ENCODE results near the gene NOTUM. TPM values are rescaled to one million over a fixed set of nuclear protein-coding genes. Genes with fewer than 3 reads are reported as not detected.

NOTUM gene
- total RNA-seq, 1 experiment from 2014 or later: 4.5 TPM

DNA sequence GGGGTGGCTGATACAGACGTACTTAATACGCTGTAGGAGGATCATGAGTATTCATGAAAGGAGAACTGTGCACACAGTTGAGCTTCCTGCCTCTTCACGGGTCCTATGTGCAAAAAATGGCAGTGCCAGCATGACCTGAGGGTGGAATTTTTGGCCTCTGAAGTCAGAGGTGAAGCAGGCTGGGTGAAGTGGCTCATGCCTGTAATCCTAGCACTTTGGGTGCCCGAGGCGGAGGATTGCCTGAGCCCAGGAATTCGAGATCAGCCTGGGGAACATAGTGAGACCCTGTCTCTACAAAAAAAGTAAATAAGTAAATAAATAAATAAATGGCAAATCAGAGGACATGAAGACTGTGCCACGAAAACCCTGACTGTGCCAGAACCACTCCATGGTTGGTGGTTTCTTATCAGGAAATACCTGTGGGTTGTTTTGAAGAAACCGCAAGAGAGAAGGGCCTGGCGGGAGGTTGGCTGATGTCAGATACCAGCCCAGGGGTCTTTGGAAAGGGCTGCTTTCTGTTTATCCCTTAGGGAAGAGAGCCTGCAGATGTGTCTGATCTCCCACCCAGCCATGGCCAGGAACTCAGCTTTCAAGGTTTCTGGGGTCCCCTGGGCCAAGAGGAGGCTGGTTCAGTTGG lies 19.8 kb upstream of the NOTUM start:
- DNase-seq (ENCODE audit: low spot score): no peak
- in situ Hi-C loops (cut with HindIII; ENCODE audit: low sequenced_read_pairs): no loop called here

DNA sequence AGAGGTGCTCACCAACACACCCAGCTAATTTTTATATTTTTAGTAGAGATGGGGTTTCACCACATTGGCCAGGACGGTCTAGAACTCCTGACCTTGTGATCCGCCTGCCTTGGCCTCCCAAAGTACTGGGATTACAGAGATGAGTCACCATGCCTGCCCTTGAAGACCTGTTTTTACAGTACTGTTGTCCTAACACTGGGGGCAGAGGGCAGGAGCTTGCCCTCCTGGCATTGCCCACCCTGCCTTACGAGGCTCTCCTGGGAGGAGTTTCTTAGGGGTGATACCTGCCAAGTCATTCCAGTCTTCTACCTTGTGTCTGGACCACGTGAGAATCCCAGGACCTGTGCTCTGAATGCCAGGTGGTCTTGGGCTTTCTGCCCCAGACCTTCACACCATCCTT lies 19.1 kb upstream of the NOTUM start:
- DNase-seq (ENCODE audit: low spot score): no peak
- in situ Hi-C loops (cut with HindIII; ENCODE audit: low sequenced_read_pairs): no loop called here

DNA sequence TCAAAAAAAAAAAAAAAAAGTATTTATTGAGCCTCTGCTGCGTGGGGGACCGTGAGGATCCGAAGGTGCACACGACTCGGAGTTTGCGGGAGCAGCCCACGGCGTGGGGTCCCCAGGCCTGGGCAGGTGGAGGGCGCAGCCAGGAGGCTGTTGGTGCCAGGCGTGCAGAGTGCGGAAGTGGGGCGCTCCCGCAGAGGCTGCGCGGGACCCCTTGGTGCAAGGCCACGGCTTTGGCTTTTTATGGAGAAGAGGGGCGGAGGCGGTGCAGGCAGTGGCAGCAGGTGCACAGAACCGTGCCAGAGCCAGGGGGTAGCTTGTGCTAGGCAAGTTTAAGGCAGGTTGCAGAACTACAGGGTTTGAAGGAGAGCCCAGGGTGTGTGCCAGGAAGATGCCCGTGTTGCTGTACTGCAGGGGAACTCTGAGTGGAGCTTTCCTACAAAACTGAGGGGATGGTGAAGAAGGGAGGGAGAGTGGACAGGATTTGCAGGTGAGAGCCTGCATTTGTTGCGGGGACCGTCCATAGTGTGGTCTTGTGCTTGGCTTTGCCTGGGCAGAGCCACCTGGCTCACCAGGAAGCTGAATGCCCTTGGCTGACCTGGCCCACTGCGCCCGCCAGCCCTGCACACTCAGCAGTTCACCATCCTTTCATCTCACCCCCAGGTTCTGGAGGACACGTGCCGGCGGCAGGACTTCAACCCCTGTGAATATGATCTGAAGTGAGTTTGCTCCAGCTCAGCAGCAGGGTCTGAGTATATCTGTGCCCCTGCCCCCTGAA lies 17.7 kb upstream of the NOTUM start:
- peak; percentile 41 for DNase-seq (ENCODE audit: low spot score)
- in situ Hi-C loops (cut with HindIII; ENCODE audit: low sequenced_read_pairs): no loop called here

DNA sequence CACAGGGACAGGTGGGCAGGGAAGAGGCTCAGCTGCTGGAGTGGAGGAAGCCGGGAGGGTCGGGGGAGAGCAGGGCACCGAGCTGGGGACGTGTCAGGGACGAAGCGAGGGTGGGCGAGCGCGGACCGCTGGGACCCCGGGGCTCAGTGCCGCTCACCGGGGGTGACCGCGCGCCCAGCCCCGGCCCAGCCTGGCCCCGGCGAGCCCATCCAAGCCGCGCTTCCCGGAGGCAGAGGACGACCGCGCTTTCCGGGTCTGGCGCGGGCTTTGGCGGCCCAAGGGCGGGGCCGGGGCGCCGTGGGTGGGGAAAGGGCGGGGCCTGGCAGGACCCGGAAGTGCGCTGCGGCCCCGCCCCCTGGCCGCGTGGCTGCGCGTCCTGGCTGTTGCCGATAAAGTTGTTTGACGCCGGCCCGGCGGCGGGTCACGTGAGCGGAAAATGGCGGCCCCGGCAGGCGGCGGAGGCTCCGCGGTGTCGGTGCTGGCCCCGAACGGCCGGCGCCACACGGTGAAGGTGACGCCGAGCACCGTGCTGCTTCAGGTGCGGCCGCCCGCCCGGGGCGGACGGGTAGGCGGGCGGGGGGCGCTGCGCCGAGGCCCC lies 16.3 kb upstream of the NOTUM start, which contains the start of gene ASPSCR1:
Gene ASPSCR1, plus strand, starts transcription at position 419 of the 598 bp plus-strand sequence. Its CDS starts 18 bp downstream, at position 437.
- in situ Hi-C loops (cut with HindIII; ENCODE audit: low sequenced_read_pairs): no loop called here
- peak; percentile 85 for DNase-seq (ENCODE audit: low spot score)

DNA sequence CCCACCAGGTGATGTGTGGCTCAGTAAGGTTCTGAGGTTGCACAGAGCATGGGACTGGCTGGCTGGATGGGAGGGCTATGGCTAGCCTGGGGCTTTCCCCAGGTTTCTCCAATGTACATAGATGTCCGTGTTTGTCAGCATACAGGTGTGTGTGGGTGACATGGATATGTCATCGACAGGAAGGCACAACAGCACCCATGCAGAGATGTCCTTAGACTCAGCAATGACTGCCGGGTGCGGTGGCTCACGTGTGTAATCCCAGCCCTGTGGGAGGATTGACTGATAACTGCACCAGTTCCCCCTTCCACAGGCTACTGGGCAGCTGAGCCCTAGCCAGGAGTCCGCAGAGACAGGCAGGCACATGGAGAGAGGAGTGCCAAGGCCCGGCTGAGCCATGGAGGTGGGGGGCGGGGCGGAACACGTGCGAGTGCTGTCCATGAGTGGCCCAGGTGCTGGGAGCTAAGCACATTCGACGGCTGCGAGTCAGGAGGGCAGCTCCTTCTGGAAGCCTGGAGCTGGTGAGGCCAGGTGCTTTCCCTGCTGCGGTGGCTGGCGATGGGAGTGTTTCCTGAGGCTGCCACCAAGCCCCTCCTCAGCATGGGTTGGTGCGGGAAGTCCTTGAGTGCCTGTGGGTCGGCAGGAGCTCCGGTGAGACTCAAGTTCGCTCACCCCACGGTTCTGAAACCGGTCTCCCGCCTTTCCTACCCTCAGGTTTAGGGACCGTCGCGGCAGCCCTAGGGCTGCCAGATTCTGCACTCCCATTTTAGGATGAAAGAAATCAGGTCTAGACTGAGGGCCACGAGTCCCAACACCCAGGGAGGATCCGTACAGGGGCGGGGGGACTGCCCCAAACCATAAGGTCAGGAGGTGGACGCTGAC lies 15.6 kb upstream of the NOTUM start:
- peak; percentile 40 for DNase-seq (ENCODE audit: low spot score)
- in situ Hi-C loops (cut with HindIII; ENCODE audit: low sequenced_read_pairs): no loop called here

DNA sequence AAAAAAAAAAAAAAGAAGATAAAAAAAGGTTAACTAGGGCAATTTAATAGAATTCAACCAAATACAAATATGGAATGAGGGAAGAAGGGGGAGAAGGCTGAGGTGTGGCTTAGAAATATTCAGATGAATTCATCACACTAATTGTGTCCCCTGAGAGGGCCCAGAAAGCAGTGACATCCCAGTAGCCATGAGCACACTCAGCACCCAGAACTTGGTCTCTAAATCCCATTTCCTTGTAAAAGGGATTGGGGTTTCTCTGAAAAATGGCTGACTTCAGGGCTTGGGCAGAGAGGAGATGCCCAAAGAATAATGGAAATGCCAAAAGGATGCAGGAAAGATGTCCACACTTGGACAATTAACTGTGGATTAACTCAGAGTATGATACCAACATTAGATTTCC lies 12.4 kb upstream of the NOTUM start:
- DNase-seq (ENCODE audit: low spot score): no peak
- in situ Hi-C loops (cut with HindIII; ENCODE audit: low sequenced_read_pairs): no loop called here

DNA sequence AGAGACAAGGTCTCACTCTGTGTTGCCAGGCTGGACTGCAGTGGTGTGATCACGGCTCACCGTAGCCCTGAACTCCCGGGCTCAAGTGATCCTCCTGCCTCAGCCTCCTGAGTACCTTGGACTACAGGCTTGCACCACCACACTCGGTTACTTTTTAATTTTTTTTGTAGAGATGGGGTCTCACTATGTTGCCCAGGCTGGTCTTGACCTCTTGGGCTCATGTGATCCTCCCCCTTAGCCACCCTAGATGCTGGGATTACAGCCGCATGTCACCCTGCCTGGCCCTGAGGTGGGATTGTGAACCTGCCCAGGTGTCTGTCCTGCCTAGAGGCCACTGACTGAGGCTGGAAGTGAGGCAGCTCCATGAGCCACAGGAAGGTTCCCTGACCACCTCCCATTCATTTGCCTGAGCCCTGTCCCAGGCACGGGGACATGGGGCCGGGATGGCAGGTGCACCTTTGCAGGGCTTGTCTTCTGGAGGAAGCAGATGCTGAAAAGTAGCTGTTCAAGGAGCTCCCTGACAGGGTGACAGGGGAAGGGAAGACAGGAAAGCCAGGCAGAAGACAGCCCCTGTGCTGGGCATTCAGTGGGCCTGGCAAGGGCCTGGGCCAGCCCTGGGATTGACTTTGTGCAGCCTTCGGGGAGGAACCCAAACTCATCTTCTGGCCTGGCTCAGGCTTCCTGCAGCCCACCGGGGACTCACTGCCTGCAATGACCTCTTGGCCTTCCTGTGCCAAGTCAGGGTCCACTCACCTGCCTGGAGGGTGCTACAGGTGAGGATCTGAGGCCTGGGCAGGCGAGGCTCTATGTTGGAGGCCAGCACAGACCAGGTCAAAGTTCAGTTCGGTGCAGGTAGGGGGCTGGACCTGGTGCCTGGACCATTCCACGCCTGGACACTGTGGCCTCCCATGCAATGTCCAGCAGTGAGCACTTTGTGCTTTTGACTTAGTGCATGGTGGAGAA lies 8.1 kb upstream of the NOTUM start:
- in situ Hi-C loops (cut with HindIII; ENCODE audit: low sequenced_read_pairs): no loop called here
- DNase-seq (ENCODE audit: low spot score): no peak

DNA sequence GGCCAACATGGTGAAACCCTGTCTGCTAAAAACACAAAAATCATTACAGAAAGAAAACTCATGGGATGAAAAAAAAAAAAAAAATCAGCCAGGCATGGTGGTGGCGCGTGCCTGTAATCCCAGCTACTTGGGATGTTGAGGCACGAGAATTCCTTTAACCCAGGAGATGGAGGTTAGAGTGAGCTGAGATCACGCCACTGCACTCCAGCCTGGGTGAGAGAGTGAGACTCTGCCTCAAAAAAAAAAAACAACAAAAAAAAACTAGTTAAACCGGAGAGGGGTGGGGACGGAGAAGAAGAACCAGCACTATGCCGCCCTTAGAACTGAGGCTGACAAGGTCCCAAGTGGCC lies 7.4 kb upstream of the NOTUM start:
- DNase-seq (ENCODE audit: low spot score): no peak
- in situ Hi-C loops (cut with HindIII; ENCODE audit: low sequenced_read_pairs): no loop called here

DNA sequence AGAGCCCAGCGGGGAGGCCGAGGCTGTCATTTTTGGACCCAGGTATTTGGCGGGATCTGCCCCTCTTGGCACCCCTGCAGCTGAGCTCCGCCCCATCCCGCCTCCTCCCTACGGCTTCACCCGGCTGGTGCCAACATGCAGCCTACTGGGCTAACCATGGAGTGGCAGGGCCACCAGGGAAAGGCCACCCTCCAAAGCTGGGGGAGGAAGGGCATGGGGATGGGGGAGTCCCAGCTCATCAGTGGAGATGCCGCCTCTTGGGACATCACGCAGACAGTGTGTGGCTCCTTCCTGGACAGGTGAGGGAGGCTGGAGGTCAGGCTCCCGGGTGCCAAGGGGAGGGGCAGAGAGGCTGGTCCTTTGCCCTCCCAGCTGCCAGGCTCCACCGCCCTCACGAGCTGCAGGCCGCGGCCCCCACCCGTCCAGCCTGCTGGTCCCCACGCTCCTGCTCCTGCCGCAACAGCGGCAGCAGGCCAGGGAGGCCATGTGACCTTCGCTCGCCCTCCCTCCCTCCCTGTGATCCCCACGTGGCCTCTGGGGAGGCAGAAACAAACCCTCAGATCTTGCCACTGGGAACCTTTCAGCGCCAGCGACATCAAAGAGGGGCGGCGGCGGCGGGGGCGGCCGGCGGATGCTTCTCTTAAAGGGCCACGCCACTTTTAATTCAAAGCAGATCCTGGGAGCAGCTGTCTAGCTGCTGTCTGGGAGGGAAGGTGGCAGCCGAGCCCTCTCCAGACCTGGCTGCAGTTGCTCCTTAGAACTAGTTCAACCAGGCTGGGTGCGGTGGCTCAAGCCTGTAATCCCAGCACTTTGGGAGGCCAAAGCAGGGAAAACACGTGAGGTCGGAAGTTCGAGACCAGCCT lies 6.8 kb upstream of the NOTUM start:
- in situ Hi-C loops (cut with HindIII; ENCODE audit: low sequenced_read_pairs): no loop called here
- peak; percentile 64 for DNase-seq (ENCODE audit: low spot score)

DNA sequence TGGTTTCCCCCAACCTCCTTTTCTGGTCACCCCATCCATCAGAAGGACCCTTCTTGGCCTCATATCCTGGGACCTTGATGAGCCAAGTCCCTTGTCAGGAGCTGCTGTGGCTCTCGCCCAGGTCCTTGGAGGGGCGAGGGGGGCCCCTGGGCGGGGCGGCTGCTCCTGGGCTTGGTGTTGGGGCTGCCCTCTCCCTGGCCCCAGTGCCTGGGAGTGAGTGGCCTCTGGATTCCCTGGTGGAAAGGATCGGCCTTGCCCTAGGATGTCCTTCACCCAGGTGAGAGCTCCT lies 6.2 kb upstream of the NOTUM start:
- no peak for DNase-seq (ENCODE audit: low spot score)
- in situ Hi-C loops (cut with HindIII; ENCODE audit: low sequenced_read_pairs): no loop called here

DNA sequence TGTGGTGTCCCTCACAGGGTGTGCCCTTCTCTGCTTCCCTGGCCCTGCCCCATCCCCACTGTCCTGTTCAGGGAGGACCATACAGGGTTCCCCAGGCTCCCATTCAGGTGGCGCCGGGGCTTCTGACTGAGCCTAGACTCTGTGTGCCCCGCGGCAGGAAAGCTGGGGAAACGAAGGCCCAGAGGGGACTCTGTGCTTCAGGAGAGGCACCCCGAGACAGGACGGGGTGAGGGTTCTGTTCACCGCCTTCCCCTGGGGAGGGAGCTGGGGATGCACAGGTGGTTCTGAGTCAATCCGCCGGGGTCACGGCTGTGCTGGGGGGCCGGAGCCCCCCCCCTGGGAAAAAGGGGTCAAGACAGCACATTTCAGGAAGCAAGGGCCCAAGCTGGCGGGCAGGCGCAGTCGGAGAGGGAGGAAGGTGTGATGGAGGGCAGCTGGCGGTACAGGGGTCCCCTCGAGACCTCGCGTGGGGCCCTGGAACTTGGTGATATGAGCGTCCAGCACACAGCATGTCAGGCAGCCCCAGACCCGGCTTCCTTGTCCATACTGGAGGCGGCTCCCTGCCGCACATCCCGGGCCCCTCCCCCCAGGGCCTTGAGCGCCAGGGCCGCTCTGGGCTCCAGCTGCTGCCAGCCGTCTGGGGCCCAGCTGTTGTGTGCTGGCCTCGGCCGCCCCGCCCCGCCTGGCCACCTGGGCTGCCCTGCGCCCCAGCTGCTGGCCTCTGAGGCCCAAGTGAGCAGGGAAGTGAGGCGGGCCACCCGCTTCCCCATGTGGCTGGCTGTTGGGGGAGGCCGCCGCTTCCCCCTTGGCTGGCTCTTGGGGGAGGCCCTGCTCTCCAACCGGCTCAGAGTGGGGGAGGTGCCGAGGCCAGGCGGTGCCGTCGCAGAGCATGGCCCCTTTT lies 5.6 kb upstream of the NOTUM start:
- DNase-seq (ENCODE audit: low spot score): no peak
- in situ Hi-C loops (cut with HindIII; ENCODE audit: low sequenced_read_pairs): no loop called here

DNA sequence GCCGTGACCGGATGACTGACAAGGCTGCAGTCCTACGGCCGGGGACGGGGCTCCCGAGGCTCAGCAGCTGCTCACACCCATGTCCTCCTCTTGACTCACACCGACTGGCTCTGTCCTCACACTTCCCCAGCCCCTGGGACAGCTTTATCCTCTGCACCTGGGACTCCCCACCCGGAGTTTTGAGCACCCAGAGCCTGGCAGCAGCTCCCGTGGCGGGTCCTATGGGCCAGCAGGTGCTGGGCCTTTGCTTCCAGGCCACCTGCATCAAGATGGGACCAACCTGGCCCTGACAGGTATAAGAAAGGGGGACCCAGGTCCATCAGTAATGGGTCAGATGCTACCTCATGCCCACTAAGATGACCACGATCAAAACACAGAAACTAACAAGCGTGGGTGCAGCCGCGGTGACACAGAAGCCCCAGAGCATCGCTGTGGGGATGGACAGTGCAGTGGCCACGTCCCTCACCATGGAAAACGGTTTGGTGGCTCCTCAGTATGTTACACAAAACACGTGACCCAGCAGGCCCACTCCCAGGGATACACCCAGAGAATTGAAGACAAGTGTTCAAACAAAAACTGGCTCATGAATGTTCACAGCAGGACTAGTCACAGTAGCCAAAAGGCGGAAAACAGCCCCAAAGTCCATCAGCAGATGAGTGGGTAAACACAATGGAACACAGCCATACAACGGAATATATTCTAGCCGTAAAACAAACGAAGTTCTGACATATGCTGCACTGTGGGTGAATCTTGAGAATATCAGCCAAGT lies 3.3 kb upstream of the NOTUM start:
- DNase-seq (ENCODE audit: low spot score): no peak
- in situ Hi-C loops (cut with HindIII; ENCODE audit: low sequenced_read_pairs): no loop called here

DNA sequence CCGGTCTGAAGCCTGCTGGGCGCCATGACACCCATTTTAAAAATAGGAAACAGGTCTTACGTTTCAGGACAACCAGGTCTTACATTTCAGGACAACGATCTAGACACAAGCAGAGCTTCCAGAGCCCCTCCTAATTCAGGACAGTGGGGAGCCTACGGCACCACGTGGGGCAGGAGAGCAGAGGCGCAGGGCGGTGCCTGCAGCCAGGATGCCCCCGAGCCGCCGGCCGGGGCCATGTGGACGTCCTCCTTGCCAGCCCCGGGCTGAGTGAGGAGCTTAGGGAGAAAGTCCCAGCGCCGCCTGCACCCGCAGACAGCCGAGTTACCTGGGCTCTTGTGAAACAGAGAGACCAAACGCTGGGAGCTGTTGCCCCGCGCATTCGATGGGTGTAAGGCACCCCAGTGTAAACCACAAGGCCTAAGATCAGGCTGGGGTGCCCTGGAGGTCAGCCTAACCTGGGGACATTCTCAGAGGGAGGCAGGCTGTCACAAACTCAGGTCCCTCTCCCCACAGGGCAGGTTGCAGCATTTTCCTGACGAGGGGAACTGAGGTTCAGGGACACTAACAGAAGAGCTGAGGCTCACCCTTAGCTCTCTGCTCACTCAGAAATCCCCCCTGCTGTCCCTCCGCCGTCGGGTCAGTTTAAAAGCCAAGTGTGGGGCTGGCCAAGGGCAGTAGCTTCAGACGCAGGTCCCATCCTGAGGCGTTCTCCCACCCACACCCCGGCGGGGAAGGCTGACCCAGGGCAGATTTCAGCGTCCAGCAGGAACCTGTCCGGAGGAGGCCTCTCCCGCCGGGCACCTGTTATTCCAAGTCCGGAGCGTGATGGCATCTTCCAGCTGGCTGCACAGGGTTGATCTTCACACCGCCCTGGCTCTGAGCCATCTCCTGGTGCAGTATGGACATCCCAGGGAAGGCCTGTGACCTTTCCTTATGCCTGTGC lies 1.8 kb upstream of the NOTUM start:
- DNase-seq (ENCODE audit: low spot score): no peak
- in situ Hi-C loops (cut with HindIII; ENCODE audit: low sequenced_read_pairs): no loop called here

DNA sequence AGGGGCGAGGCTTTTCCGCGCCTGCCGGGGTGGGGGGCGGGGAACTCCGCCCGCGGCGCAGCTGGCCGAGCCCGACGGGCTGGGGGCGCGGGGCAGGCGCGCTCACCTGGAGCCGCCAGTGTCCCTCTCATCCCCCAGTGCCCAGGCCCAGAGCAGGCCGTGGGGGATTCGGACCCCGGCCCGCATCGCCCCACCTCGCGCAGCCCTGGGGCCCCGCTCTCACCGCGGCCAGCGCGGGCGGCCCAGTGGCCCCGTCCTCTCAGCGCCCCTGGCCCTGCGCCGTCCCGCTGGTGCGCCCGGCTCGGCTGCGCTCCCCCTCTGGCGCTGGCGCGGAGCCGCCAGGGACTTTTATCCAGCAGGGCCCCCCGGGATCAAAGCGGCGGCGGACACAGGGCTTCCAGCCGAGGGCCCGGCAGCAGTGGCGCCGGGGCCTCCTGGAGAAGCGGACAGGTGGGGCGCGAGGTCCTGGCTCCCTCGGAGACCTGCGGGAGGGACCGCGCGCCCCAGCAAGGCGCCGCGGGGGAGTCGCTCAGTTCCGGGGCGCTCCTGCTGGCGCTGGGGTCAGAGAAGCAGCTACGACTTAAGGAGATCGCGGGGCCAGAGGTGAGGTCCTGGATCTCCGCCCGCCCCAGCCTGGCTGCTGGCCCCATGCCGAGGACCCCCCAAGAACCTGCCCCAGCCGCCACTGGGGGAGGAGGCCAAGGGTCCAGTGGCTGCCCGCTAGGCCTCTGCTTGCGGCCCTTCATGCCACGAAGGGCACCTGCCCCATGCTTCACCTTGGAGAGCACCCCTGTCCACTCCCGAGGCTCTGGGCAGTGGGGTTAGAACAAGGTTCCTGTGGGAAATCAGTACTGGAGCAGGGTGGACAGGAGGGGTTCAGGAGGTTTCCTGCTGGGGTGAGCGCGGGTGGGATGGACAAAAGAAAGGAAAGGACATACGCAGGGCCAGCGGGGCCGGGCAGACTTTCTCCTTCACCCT lies 823 bp upstream of the NOTUM start:
- in situ Hi-C loops (cut with HindIII; ENCODE audit: low sequenced_read_pairs): no loop called here
- DNase-seq (ENCODE audit: low spot score): no peak

Measured in G401 (cell line).